ENCODE measurements around the gene NFKBIE. TPM values are rescaled to one million over a fixed set of nuclear protein-coding genes. Genes with fewer than 3 reads are reported as not detected.
"Not testable (repeated sequence)": the region's sequence is repeated elsewhere in the genome, so short reads cannot be mapped to it uniquely, and the experiment has no call there.

The NFKBIE gene
- polyA plus RNA-seq (15.1 and 16.8 TPM in 2 replicates), polyA minus RNA-seq (12.7 and 13.7 TPM in 2 replicates)

GRCh38 chr6:44265007-44265721 lies at the start of gene NFKBIE:
TSS of gene NFKBIE (minus strand) at chr6:44265551. CDS start at chr6:44265346, 205 bp downstream.
- Histone ChIP-seq H3F3A (ENCODE audit: insufficient read depth, low read length, poor library complexity, severe bottlenecking) (no peaks in the 10 kb centered on the region), H2AFZ (ENCODE audit: low read depth, low read length) (peak within 1 kb of the TSS; percentile 48), H3K27ac (ENCODE audit: low read length) (peak within 1 kb of the TSS; percentile 69), H3K36me3 (ENCODE audit: insufficient read depth, low read length) (no peaks in the 10 kb centered on the region), H3K9me3 (ENCODE audit: low read length) (no peaks in the 10 kb centered on the region), H3K27me3 (ENCODE audit: insufficient read depth, low read depth, low read length) (no peaks in the 10 kb centered on the region), H3K79me2 (replicated peaks; ENCODE audit: insufficient read depth, low read length) (peaks cover 14% of the 10 kb centered on the region), H3K4me2 (ENCODE audit: low read length) (peak within 1 kb of the TSS; percentile 95), H3K9me2 (ENCODE audit: insufficient read depth, low read length) (no peaks in the 10 kb centered on the region), H4K20me1 (ENCODE audit: insufficient read depth) (peaks cover 4% of the 10 kb centered on the region), H3K4me3 (ENCODE audit: low read length) (peak within 1 kb of the TSS; percentile 96), H3K9ac (ENCODE audit: low read length) (peak within 1 kb of the TSS; percentile 79)
- TF ChIP-seq POLR2AphosphoS5 (IDR thresholded peaks at IDR 0.05) = peak; percentile 58
- no peak for TF ChIP-seq TAF1 (IDR thresholded peaks at IDR 0.05; ENCODE audit: low read depth)
- peak; percentile 72 for TF ChIP-seq SMC3 (conservative IDR thresholded peaks at IDR 0.05; ENCODE audit: poor library complexity)
- TF ChIP-seq CTCF (IDR thresholded peaks at IDR 0.05; ENCODE audit: poor library complexity, severe bottlenecking) = peak; percentile 79
- no peak for TF ChIP-seq REST (IDR thresholded peaks at IDR 0.05; ENCODE audit: borderline replicate concordance)
- peak; percentile 88 for TF ChIP-seq MXI1 (conservative IDR thresholded peaks at IDR 0.05; ENCODE audit: poor library complexity, severe bottlenecking)
- TF ChIP-seq RAD21 (conservative IDR thresholded peaks at IDR 0.05) = peak; percentile 70
- TF ChIP-seq EZH2 (IDR thresholded peaks at IDR 0.05; ENCODE audit: borderline replicate concordance, insufficient read depth, low read length, poor library complexity, severe bottlenecking) = no peak
- TF ChIP-seq EP300 (conservative IDR thresholded peaks at IDR 0.05; ENCODE audit: poor library complexity, severe bottlenecking) = peak; percentile 47

- not testable (repeated sequence) for H3K27ac ChIP-seq (ENCODE audit: low read length); H4K20me1 ChIP-seq (ENCODE audit: insufficient read depth); H3K4me3 ChIP-seq (ENCODE audit: low read length); H3K36me3 ChIP-seq (ENCODE audit: insufficient read depth, low read length); H3K27me3 ChIP-seq (ENCODE audit: insufficient read depth, low read depth, low read length); H2AFZ ChIP-seq (ENCODE audit: low read depth, low read length); H3K9me2 ChIP-seq (ENCODE audit: insufficient read depth, low read length); H3K9me3 ChIP-seq (ENCODE audit: low read length); H3K4me2 ChIP-seq (ENCODE audit: low read length); H3K9ac ChIP-seq (ENCODE audit: low read length); H3K79me2 ChIP-seq (replicated peaks; ENCODE audit: insufficient read depth, low read length); H3F3A ChIP-seq (ENCODE audit: insufficient read depth, low read length, poor library complexity, severe bottlenecking)
These were observed 49.3 kb upstream of the NFKBIE start for GRCh38 chr6:44314657-44315056.
